Adipose tissue (tissue), 3 donors: ENCODE data around the gene B4GALNT1. TPM values are rescaled to one million over a fixed set of nuclear protein-coding genes. Genes with fewer than 3 reads are reported as not detected.

ENCODE experiments used
- H3K27ac ChIP-seq: one replicate; pipeline ENCODE4 v1.5.1; 2013; ENCODE audit warnings: low read depth, low read length
- WGBS, 3 donors: extraction: QIAGEN DNeasy Blood & Tissue Kit; methylation state at CpG; one replicate each; pipeline ENCODE4 v1.1.7; 2013; 5-methylcytosine and 5-hydroxymethylcytosine counted together
- polyA plus RNA-seq, 3 donors: library from polyadenylated mRNA; stranded (reverse); fragments of 200-250 nt; gene quantifications; one replicate each; pipeline ENCODE4 v1.2.3, GENCODE V29; 2013
- donor health status: healthy with polysubstance abuse.
- donor health status: Bipolar disorder and iron deficiency.
- donor health status: healthy.

The B4GALNT1 gene
- polyA plus RNA-seq, 3 donors = 0.35 to 2.5 (median 0.70) TPM

- H3K27ac ChIP-seq = no peak overlapping the region
- 81 to 90% (median 86%) methylated on average over 10 of the region's 10 CpGs for WGBS, 3 donors
Observed at GRCh38 chr12:57612711-57613426, 20.1 kb downstream of the B4GALNT1 start.

- H3K27ac ChIP-seq = no peak overlapping the region
- 11 to 22% (median 12%) methylated on average over 20 to 23 of the region's 23 CpGs for WGBS, 3 donors
Observed at GRCh38 chr12:57611827-57612710, 20.9 kb downstream of the B4GALNT1 start.

DNA sequence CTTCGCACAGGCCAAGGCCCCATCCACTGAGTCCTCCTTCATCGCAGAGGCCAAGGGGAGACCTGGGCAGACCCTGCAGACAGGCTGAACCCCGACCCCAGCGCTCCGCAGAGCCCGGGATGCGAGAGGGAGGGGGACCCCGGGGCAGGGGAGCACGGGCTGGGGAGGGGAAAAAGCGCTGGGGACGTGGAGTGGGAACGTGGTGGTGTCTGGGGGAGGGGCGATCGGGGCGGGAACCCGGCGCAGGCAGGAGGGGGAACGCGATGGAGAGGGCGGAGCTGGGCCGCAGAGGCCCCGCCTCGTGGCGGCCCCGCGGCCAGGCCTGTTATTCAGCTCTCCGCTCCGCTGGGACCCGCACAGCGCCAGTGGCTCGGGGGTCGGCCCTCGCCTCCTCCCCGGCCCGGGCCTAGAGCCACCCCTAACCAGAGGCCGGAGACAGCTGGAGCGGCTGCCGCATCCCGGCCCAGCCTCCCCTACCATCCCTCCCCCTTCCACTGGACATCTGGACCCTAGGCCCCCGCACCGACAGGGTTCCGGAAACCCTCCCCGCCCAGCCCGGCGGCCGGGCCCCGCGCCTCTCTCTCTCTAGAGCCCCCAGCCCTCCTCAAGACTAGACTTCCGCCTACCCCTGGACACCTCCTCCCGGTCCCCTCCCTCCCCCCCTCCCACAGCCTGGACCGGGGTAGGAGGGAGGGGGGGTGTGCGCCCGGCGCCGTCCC is 21.7 kb downstream of the B4GALNT1 start, which contains the start of gene ARHGEF25:
Gene ARHGEF25 (plus strand): TSS at position 328 of the 719 bp plus-strand sequence. CDS start 460 bp downstream, outside the sequence.
- WGBS, 3 donors = 1% methylated on average over 16 to 55 of the region's 55 CpGs
- H3K27ac ChIP-seq = no peak within 1 kb of the TSS

DNA sequence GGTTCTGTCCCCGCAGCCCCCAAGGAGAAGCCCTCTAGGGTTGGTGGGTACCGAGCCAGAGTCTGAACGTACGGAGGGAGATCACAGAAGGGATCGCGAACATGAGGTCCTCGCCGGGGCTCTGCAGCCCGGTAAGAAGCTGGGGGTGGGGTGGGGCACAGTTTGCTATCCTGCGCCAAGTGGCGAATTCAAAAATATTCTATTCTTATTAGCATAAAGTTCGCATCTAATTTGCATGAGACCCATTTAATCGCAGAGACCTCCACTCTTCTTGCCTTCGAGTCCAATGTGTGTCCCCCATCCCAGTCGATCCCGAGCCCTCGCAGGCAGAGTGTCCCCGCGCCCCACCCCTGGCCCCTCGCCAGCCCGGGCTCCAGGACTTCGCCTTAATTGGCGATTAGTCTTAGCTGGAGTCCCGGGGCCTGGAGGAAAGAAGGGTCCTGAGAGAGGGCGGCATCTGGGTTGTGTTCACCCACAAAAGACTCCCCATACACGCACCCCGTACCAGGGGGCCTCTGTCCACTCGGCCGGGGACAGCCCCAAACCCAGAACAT is 22.4 kb downstream of the B4GALNT1 start:
- WGBS, 3 donors = 4 to 8% (median 4%) methylated on average over 29 of the region's 29 CpGs

GRCh38 chr12:57609781-57610553 is 23.0 kb downstream of the B4GALNT1 start:
- no peak overlapping the region for H3K27ac ChIP-seq
- WGBS, 3 donors = 26 to 38% (median 29%) methylated on average over 31 to 34 of the region's 34 CpGs

More for the DNA sequence above, 22.4 kb downstream of the B4GALNT1 start:
- no peak overlapping the region for H3K27ac ChIP-seq

DNA sequence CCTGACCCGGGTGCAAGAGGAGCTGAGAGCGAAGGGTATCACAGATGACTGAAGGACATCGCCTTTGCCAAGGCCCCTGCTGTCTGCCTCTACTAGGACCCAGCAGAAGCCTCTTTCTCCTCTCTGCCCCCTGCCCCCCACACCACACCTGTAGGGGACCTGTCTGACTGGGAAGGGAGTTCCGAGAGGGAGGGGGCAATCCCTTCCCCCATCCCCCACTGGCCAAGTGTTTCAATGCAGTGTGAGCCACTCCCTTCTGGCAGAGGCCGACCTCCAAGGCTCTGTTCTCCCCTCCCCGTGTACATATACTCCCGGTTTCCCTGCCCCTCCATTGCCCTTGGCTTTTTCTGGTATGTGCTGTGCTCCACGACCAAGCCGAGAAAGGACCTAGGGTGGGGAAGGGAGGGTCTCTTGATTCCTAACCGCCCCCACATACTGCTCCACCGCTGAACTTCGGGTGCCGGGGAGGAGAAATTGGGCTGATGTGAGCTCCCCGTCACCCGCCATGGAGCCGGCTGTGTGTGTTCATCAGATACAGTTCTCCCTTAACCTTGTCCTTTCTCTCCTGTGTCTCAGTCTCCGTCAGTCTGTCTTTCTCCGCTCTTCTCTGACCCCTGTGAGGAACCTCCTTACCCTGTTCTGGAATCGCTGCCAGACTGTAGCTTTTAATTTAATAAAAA is 23.8 kb downstream of the B4GALNT1 start:
- H3K27ac ChIP-seq = no peak overlapping the region
- WGBS, 3 donors = 53 to 76% (median 59%) methylated on average over 19 of the region's 19 CpGs

DNA sequence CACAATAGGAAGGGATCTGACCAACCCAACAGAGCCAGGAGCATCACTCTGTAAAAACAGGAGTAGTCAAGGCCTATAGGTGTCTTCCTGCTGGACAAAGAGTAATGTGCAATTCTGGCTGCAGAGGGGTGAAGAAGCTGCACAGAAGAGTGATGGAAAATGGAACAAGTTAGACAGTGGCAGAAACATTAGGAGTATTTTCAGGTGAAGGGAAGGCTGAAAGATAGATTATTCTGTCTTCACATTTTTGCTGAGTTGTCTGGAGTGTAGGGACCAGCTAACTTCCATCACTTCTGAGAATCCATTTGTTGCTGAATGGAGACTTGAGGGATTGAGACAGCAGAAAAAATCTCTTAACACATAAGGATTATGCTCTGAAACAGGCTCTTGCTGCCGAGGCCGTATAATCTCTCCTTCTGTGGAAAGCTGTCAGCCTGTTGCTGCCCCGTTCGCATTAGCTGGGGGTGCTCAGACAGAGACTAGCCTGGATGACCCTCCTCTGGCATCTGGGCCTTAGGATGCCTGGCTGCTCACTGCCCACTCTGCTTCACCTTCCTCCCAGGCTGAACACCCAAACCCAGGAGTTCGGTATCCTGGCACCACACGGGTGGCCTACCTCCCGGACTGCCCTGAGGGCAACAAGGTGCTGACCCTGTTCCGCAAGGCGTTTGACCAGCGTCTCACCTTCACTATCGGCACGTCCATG is 24.9 kb downstream of the B4GALNT1 start:
- 85 to 88% (median 87%) methylated on average over 12 of the region's 12 CpGs for WGBS, 3 donors
- H3K27ac ChIP-seq = no peak overlapping the region

DNA sequence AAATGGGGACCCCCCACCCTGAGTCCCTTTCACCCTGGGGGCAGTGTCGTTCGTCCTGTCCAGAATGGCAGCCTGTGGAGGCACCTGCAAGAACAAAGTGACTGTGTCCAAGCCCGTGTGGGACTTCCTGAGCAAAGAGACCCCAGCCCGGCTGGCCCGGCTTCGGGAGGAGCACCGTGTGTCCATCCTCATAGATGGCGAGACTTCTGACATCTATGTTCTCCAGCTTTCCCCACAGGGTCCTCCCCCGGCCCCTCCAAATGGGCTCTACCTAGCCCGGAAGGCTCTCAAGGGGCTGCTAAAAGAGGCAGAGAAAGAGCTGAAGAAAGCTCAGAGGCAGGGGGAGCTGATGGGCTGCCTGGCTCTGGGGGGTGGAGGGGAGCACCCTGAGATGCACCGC is 26.2 kb downstream of the B4GALNT1 start:
- no peak overlapping the region for H3K27ac ChIP-seq
- 87 to 98% (median 88%) methylated on average over 11 of the region's 11 CpGs for WGBS, 3 donors

GRCh38 chr12:57606399-57606798 is 26.6 kb downstream of the B4GALNT1 start:
- WGBS, 3 donors = 66 to 81% (median 66%) methylated on average over 2 of the region's 2 CpGs

GRCh38 chr12:57605811-57606311 is 27.1 kb downstream of the B4GALNT1 start:
- 73 to 79% (median 75%) methylated on average over 4 of the region's 4 CpGs for WGBS, 3 donors
- no peak overlapping the region for H3K27ac ChIP-seq

More at GRCh38 chr12:57606399-57606798, 26.6 kb downstream of the B4GALNT1 start:
- H3K27ac ChIP-seq = no peak overlapping the region

- peak overlapping the region; percentile 7 for H3K27ac ChIP-seq
- WGBS, 3 donors = 8 to 11% (median 11%) methylated on average over 22 to 25 of the region's 25 CpGs
Observed at GRCh38 chr12:57604992-57605810, 27.8 kb downstream of the B4GALNT1 start.

- 2 to 4% (median 3%) methylated on average over 22 to 36 of the region's 36 CpGs for WGBS, 3 donors
Observed at GRCh38 chr12:57604454-57604991, 28.5 kb downstream of the B4GALNT1 start, which contains the start of gene DTX3. TSS of gene DTX3 (plus strand) at chr12:57604824. CDS start at chr12:57606518, 1,694 bp downstream.

GRCh38 chr12:57603815-57604453 is 29.1 kb downstream of the B4GALNT1 start:
- WGBS, 3 donors = 22 to 30% (median 23%) methylated on average over 6 of the region's 6 CpGs
- H3K27ac ChIP-seq = no peak overlapping the region

More at GRCh38 chr12:57604454-57604991, 28.5 kb downstream of the B4GALNT1 start, which contains the start of gene DTX3:
- H3K27ac ChIP-seq = peak within 1 kb of the TSS; percentile 7

GRCh38 chr12:57603324-57603723 is 29.7 kb downstream of the B4GALNT1 start:
- 55 to 73% (median 58%) methylated on average over 2 of the region's 2 CpGs for WGBS, 3 donors
- no peak overlapping the region for H3K27ac ChIP-seq

GRCh38 chr12:57602544-57602943 is 30.5 kb downstream of the B4GALNT1 start:
- no peak overlapping the region for H3K27ac ChIP-seq
